Measurements from ENCODE around the gene ZBED1.
"Not testable (repeated sequence)": the region's sequence is repeated elsewhere in the genome, so short reads cannot be mapped to it uniquely, and the experiment has no call there.

The ZBED1 gene

DNA sequence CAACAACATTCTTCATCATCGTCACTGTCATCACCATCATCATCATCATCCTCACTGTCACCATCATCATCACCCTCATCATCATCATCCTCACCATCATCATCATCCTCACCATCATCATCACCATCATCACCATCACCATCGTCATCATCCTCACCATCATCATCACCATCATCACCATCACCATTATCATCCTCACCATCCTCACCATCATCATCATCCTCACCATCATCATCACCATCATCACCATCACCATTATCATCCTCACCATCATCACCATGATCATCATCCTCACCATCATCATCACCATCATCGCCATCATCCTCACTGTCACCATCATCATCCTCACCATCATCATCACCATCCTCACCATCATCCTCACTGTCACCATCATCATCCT, 18.9 kb upstream of the ZBED1 start:
- DNase-seq (ENCODE audit: low read depth, low spot score) = not testable (repeated sequence)

- DNase-seq (ENCODE audit: low read depth, low spot score) = no peak
Observed at GRCh38 chrX:2517055-2517454, 16.3 kb upstream of the ZBED1 start.

- no peak for DNase-seq (ENCODE audit: low read depth, low spot score)
Observed at GRCh38 chrX:2516623-2517022, 15.8 kb upstream of the ZBED1 start.

DNA sequence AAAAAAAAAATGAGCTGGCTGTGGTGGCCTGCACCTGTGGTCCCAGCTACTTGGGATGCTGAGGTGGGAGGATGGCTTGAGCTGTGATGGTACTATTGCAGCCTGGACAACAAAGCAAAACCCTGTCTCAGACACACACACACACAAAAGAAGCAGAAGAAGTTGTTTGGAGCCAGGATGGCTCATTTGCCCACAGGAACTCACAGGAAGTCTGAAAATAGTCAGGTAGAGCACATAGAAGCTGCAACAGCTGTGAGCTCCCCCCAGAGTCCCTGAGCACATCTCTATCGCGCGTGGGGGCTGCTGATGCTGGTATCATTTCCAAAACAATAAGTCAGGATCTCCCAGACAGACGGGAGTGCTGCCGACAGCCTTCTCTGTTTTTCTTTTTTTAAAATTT, 13.4 kb upstream of the ZBED1 start:
- no peak for DNase-seq (ENCODE audit: low read depth, low spot score)

DNA sequence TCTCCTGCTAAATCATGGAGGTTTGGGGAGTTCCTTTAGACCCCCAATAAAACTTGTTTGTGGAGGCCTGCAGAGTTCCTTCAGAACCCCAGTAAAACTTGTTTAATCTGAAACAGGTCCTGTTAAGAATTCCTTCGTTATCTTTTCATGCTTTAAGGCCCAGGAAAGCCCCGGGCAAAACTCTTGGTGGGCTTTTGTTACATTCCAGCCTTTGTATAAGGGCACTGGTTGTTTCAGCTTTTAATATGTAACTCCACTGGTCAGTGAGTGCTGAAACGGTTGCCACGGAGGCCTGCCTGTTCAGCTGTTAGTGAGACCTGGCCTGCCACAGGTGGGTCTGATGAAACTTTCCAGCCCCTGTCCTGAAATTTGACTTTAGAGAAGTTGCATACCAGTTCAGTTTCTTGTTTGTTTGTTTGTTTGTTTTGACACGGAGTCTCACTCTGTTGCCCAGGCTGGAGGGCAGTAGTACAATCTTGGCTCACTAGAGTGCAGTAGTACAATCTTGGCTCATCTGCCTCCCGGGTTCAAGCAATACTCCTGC, 12.4 kb upstream of the ZBED1 start:
- DNase-seq (ENCODE audit: low read depth, low spot score) = no peak

DNA sequence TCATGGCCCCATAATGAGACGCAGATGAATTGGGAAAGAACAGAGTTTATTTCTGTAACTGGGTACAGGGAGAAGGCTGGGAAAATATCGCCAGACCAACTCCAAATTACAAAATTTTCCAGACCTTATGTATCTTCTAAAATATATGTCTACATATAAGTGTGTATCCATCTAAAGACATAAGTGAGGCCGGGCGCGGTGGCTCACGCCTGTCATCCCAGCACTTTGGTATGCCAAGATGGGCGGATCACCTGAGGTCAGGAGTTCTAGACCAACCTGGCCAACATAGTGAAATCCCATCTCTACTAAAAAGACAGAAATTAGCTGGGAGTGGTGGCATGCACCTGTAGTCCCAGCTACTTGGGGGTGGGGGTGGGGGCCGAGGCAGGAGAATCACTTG, 11.7 kb upstream of the ZBED1 start:
- DNase-seq (ENCODE audit: low read depth, low spot score) = no peak

GRCh38 chrX:2511326-2511725, 10.6 kb upstream of the ZBED1 start:
- no peak for DNase-seq (ENCODE audit: low read depth, low spot score)

DNA sequence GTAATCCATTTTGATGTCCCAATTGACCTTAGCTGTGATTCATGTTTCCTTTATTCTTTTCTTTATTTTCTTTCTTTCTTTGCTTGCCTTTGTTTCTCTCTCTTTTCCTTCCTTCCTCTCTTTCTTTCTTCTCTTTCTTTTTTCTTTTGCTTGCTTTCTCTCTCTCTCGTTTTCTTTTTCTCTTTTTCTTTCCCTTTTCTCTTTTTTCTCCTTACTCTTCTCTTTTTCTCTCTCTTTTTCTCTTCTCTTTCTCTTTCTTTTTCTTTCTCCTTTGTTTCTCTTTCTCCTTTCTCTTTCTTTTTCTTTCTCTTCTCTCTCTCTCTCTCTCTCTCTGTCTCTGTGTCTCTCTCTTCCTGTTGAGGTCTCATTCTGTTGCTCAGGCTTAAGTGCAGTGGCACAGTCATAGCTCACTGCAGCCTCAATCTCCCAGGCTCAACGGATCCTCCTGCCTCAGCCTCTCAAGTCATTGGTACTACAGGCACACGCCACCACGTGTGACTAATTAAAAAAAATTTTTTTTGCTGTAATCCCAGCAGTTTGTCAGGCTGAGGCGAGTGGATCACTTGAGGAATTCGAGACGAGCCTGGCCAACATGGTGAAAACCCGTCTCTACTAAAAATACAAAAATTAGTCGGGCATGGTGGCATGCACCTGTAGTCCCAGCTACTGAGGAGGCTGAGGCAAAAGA, 8.0 kb upstream of the ZBED1 start:
- no peak for DNase-seq (ENCODE audit: low read depth, low spot score)

GRCh38 chrX:2507904-2508627, 7.3 kb upstream of the ZBED1 start:
- no peak for DNase-seq (ENCODE audit: low read depth, low spot score)

- DNase-seq (ENCODE audit: low read depth, low spot score) = no peak
Observed at GRCh38 chrX:2507196-2507595, 6.4 kb upstream of the ZBED1 start.

- DNase-seq (ENCODE audit: low read depth, low spot score) = not testable (repeated sequence)
Observed at GRCh38 chrX:2505341-2505740, 4.6 kb upstream of the ZBED1 start.

DNA sequence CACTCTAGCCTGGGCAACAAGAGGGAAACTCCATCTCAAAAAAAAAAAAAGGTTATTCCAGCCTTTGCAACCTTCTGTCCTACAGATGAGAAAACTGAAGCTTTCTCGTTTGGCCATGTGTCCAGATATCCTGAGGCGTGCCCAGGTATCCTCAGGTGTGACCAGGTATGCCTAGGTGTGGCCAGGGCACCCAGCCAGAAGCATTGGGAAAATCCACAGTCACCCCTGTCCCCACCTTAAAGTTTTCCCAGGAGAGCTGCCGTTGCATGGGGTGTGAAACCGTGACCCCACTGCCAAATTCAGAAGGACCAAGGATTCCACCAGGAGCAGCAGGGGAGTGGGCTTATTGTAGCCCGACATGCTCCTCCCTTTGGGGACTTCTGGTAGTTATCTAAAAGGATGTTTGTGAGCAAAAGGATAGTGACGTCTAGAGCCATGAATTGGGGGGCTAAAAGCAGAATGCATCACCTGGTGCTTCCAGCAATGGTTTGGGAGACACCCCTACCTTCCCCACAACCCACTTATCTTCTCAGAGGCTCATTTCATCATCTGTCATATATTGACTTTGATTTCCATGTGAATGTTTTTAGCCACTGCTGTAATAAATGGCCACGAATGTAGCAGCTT, 4.0 kb upstream of the ZBED1 start:
- no peak for DNase-seq (ENCODE audit: low read depth, low spot score)

GRCh38 chrX:2503591-2504500, 3.1 kb upstream of the ZBED1 start:
- DNase-seq (ENCODE audit: low read depth, low spot score) = no peak

- no peak for DNase-seq (ENCODE audit: low read depth, low spot score)
Observed at GRCh38 chrX:2502668-2503519, 2.1 kb upstream of the ZBED1 start.

DNA sequence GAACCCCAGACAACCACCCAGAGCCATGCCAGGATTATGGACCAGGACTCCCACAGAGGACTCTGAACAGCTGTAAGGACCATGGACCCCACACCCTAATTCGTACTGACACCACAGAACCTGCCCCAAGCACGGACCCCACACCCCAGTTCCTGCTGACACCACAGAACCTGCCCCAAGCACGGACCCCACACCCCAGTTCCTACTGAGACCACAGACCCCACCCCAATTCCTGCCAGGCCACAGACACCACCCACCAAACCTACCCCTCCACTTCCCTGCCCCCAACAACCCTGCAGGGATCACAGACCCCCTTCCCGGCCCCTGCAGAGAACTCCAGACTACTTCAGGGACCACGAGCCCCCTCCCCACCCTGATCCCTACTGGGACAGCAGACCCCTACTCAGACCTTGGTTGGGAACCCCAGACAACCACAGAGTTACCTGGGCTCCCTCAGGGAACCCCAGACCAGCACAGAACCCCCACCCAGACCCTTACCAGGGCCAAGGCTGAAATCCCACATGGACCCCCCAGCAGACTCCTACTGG, 1.4 kb upstream of the ZBED1 start:
- DNase-seq (ENCODE audit: low read depth, low spot score) = no peak

DNA sequence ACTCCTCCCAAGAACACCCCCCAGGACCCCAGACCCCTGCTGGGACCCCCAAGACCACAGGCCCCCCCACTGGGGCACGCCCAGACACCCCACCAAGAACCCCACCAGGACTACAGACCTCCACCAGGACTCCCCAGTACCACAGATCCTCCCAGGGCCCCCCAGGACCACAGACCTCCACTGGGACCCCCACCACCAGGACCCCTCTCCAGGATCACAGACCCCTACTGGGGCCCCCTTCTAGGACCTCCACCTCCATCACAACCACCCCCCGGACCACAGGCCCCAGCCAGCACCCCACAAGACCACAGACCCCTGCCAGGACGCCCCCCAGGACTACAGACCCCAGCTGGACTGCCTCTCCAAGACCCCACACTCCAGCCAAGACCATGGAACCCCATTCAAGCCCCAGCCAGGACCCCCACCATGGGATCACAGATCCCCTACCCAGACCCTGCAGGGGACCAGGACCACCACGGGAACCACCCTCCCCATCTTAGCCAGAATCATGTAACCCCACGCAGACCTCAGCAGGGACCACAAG, 855 bp upstream of the ZBED1 start:
- no peak for DNase-seq (ENCODE audit: low read depth, low spot score)

- no peak for DNase-seq (ENCODE audit: low read depth, low spot score)
Observed at GRCh38 chrX:2500091-2500802, 529 bp downstream of the ZBED1 start.

- DNase-seq (ENCODE audit: low read depth, low spot score) = no peak
Observed at GRCh38 chrX:2499507-2499906, 1.3 kb downstream of the ZBED1 start.

DNA sequence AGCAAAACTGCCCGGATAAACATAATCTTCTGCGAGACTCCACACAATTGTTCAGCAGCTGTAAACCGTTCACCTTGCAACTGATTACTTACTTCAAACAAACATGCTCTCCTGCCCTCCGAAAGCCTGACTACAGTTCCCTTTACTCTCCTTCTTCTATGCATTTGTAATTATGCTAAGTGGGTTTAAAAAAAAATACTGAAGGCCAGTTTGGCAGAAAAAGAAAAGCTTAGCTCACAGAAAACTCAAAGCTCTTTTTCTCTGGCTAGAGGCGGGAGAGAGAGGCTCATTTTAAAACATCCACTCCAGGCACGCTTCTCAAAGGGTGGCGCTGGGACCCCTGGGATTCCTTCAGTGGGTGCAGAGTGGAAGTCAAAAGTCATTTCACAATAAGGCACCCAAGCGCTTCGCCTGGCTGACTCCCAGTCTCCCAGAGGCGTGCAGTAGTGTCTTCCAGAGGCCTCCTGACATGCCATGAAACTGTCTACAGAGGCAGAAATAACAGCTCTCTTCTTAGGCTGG, 1.9 kb downstream of the ZBED1 start:
- DNase-seq (ENCODE audit: low read depth, low spot score) = no peak

Measured in iPS DF 19.7 (cell line).